Measurements from ENCODE around the gene RECQL5. TPM values are rescaled to one million over a fixed set of nuclear protein-coding genes. Genes with fewer than 3 reads are reported as not detected.

Gene RECQL5
- total RNA-seq, 1 donor from 2014 or later, result 22.7 TPM

GRCh38 chr17:75604034-75604695, 62.8 kb downstream of the RECQL5 start:
- no peak overlapping the region for H3K27ac Mint-ChIP-seq
- H3K4me2 ChIP-seq, result no peak overlapping the region

GRCh38 chr17:75603123-75603522, 63.8 kb downstream of the RECQL5 start:
- Histone ChIP-seq H3K36me3 (no peaks in the 10 kb centered on the region), H3K9me3 (ENCODE audit: low read depth) (no peaks in the 10 kb centered on the region), H3K4me1 (no peaks in the 10 kb centered on the region), H3K4me2 (no peak overlapping the region), H2AFZ (replicated peaks) (no peak overlapping the region), H3K4me3 (no peak overlapping the region), H4K20me1 (ENCODE audit: low read depth) (no peaks in the 10 kb centered on the region), H3K27ac (no peak overlapping the region), H3K27me3 (no peaks in the 10 kb centered on the region), H3K9ac (no peak overlapping the region), H3K79me2 (ENCODE audit: low read depth) (no peaks in the 10 kb centered on the region), H3F3A (ENCODE audit: low read depth) (peaks cover 5% of the 10 kb centered on the region)
- DNase-seq (ENCODE audit: low spot score), result peak; percentile 1
- H3K4me3 Mint-ChIP-seq, result no peak overlapping the region
- H3K27ac Mint-ChIP-seq, result no peak overlapping the region
- TF ChIP-seq CTCF (IDR thresholded peaks at IDR 0.05) (no peak), EZH2phosphoT487 (IDR thresholded peaks at IDR 0.05) (no peak), EZH2 (IDR thresholded peaks at IDR 0.05) (no peak)
- peaks cover 2% of the 10 kb centered on the region for H3K27me3 Mint-ChIP-seq (ENCODE audit: insufficient read depth, low read depth)
- no peaks in the 10 kb centered on the region for H3K4me1 Mint-ChIP-seq
- no peaks in the 10 kb centered on the region for H3K9me3 Mint-ChIP-seq
- H3K36me3 Mint-ChIP-seq, result no peaks in the 10 kb centered on the region

More at GRCh38 chr17:75604034-75604695, 62.8 kb downstream of the RECQL5 start:
- Mint-ChIP-seq H3K27me3 (ENCODE audit: insufficient read depth, low read depth) (peaks cover 2% of the 10 kb centered on the region), H3K36me3 (no peaks in the 10 kb centered on the region), H3K4me1 (no peaks in the 10 kb centered on the region), H3K9me3 (no peaks in the 10 kb centered on the region), H3K4me3 (no peak overlapping the region)
- no peaks in the 10 kb centered on the region for H3K9me3 ChIP-seq (ENCODE audit: low read depth)
- no peaks in the 10 kb centered on the region for H3K27me3 ChIP-seq
- no peak overlapping the region for H2AFZ ChIP-seq (replicated peaks)
- H3K4me3 ChIP-seq, result no peak overlapping the region
- H3K36me3 ChIP-seq, result no peaks in the 10 kb centered on the region
- no peaks in the 10 kb centered on the region for H3K79me2 ChIP-seq (ENCODE audit: low read depth)
- H3K9ac ChIP-seq, result no peak overlapping the region
- no peak overlapping the region for H3K27ac ChIP-seq
- no peaks in the 10 kb centered on the region for H3K4me1 ChIP-seq
- no peaks in the 10 kb centered on the region for H4K20me1 ChIP-seq (ENCODE audit: low read depth)
- peaks cover 5% of the 10 kb centered on the region for H3F3A ChIP-seq (ENCODE audit: low read depth)
- TF ChIP-seq EZH2 (IDR thresholded peaks at IDR 0.05) (no peak), CTCF (IDR thresholded peaks at IDR 0.05) (no peak), EZH2phosphoT487 (IDR thresholded peaks at IDR 0.05) (no peak)
- peak; percentile 1 for DNase-seq (ENCODE audit: low spot score)

- peak; percentile 1 for DNase-seq (ENCODE audit: low spot score)
- H3K27me3 ChIP-seq, result no peaks in the 10 kb centered on the region
- H3K27ac ChIP-seq, result no peak overlapping the region
- H3F3A ChIP-seq (ENCODE audit: low read depth), result peaks cover 5% of the 10 kb centered on the region
- no peak overlapping the region for H3K9ac ChIP-seq
- TF ChIP-seq CTCF (IDR thresholded peaks at IDR 0.05), result no peak
- no peak for TF ChIP-seq EZH2 (IDR thresholded peaks at IDR 0.05)
- TF ChIP-seq EZH2phosphoT487 (IDR thresholded peaks at IDR 0.05), result no peak
- peaks cover 2% of the 10 kb centered on the region for H3K27me3 Mint-ChIP-seq (ENCODE audit: insufficient read depth, low read depth)
- H3K9me3 Mint-ChIP-seq, result no peaks in the 10 kb centered on the region
- H3K36me3 ChIP-seq, result no peaks in the 10 kb centered on the region
- no peak overlapping the region for H3K4me2 ChIP-seq
- H3K4me1 Mint-ChIP-seq, result no peaks in the 10 kb centered on the region
- no peak overlapping the region for H3K4me3 ChIP-seq
- no peaks in the 10 kb centered on the region for H3K36me3 Mint-ChIP-seq
- H3K4me3 Mint-ChIP-seq, result no peak overlapping the region
- H3K9me3 ChIP-seq (ENCODE audit: low read depth), result no peaks in the 10 kb centered on the region
- no peak overlapping the region for H2AFZ ChIP-seq (replicated peaks)
- H3K27ac Mint-ChIP-seq, result no peak overlapping the region
- no peaks in the 10 kb centered on the region for H4K20me1 ChIP-seq (ENCODE audit: low read depth)
- H3K79me2 ChIP-seq (ENCODE audit: low read depth), result no peaks in the 10 kb centered on the region
- H3K4me1 ChIP-seq, result no peaks in the 10 kb centered on the region
Measured at GRCh38 chr17:75602644-75603043, 64.3 kb downstream of the RECQL5 start.

All from neural progenitor cell (in vitro differentiated cells).